HG03064 (cell line): ENCODE results near the gene SLC45A2.
"Not testable (repeated sequence)": the region's sequence is repeated elsewhere in the genome, so short reads cannot be mapped to it uniquely, and the experiment has no call there.

Source experiments
- ATAC-seq: cut with Tn5 transposase; IDR thresholded peaks from one replicate; pipeline ENCODE4 v1.9.1; 2021; ENCODE audit warnings: low read depth; ENCODE audit not compliant: unreplicated experiment

SLC45A2 gene

GRCh38 chr5:33931136-33931535 lies 53.4 kb downstream of the SLC45A2 start:
- ATAC-seq: no peak

GRCh38 chr5:33929925-33930690 lies 54.4 kb downstream of the SLC45A2 start:
- no peak for ATAC-seq

GRCh38 chr5:33928283-33928682 lies 56.2 kb downstream of the SLC45A2 start:
- ATAC-seq: no peak

- ATAC-seq: no peak
Measured at GRCh38 chr5:33927685-33928084, 56.8 kb downstream of the SLC45A2 start.

GRCh38 chr5:33925278-33925677 lies 59.2 kb downstream of the SLC45A2 start:
- ATAC-seq: no peak

- ATAC-seq: no peak
Measured at GRCh38 chr5:33921002-33921401, 63.5 kb downstream of the SLC45A2 start.

- ATAC-seq: not testable (repeated sequence)
Measured at GRCh38 chr5:33914844-33915243, 69.6 kb downstream of the SLC45A2 start.

- ATAC-seq: not testable (repeated sequence)
Measured at GRCh38 chr5:33906248-33906647, 78.2 kb downstream of the SLC45A2 start.

- ATAC-seq: no peak
Measured at GRCh38 chr5:33905381-33905780, 79.1 kb downstream of the SLC45A2 start.

GRCh38 chr5:33903118-33903517 lies 81.4 kb downstream of the SLC45A2 start:
- no peak for ATAC-seq

- no peak for ATAC-seq
Measured at GRCh38 chr5:33901156-33901555, 83.3 kb downstream of the SLC45A2 start.
